ENCODE measurements around the gene PALD1. TPM values are rescaled to one million over a fixed set of nuclear protein-coding genes. Genes with fewer than 3 reads are reported as not detected.

PALD1 gene
- total RNA-seq, 1 donor from 2014 or later: 6.9 TPM

DNA sequence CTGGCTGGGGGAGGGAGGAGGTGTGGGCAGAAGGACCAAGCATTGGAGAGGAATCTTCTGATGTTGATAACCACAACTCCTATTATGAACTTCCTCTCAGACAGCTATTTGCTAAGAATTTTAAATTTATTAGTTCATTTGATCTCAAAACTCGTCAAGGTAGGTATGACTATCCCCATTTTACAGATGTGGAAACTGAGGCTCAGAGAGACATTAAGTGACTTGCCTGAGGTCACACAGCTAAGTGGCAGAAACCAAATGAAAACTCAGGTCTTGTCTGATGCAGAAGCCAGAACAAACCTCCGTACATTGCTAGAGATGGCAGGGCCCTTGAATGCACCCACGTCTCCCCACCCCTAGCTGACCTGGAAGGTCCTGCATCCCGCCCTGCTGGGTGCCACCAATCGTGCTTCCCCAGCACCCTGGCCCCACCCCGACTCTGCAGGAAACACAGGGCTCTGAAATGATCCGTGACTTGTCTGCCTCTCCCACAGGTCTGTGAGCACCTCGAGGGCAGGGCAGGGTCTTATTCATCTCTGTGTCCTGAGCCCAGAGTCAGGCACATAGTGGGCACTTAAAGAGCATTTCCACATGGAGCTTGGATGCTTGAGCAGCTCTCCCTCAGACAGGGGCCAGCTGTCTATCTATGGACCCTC is 5.6 kb upstream of the PALD1 start:
- no peak overlapping the region for H3K27ac ChIP-seq
- intact Hi-C loops (cut with DNase I): no loop called here
- H3K27me3 ChIP-seq: no peaks in the 10 kb centered on the region
- TF ChIP-seq, protein P1, sequence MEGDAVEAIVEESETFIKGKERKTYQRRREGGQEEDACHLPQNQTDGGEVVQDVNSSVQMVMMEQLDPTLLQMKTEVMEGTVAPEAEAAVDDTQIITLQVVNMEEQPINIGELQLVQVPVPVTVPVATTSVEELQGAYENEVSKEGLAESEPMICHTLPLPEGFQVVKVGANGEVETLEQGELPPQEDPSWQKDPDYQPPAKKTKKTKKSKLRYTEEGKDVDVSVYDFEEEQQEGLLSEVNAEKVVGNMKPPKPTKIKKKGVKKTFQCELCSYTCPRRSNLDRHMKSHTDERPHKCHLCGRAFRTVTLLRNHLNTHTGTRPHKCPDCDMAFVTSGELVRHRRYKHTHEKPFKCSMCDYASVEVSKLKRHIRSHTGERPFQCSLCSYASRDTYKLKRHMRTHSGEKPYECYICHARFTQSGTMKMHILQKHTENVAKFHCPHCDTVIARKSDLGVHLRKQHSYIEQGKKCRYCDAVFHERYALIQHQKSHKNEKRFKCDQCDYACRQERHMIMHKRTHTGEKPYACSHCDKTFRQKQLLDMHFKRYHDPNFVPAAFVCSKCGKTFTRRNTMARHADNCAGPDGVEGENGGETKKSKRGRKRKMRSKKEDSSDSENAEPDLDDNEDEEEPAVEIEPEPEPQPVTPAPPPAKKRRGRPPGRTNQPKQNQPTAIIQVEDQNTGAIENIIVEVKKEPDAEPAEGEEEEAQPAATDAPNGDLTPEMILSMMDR (IDR thresholded peaks at IDR 0.05): no peak
- TF ChIP-seq POLR2A (IDR thresholded peaks at IDR 0.05): no peak
- no peak for TF ChIP-seq POLR2AphosphoS5 (IDR thresholded peaks at IDR 0.05; ENCODE audit: insufficient read depth in 1 of 2, low read depth in 1 of 2)
- peaks cover 6% of the 10 kb centered on the region for H3K4me1 ChIP-seq
- H3K36me3 ChIP-seq: no peaks in the 10 kb centered on the region
- no peak overlapping the region for H3K4me3 ChIP-seq
- no peak for DNase-seq (ENCODE audit: extremely low spot score in 2 of 2)
- H3K9me3 ChIP-seq: no peaks in the 10 kb centered on the region

- no peak overlapping the region for H3K27ac ChIP-seq
- no peaks in the 10 kb centered on the region for H3K36me3 ChIP-seq
- no peaks in the 10 kb centered on the region for H3K9me3 ChIP-seq
- no peak overlapping the region for H3K4me3 ChIP-seq
- peaks cover 21% of the 10 kb centered on the region for H3K4me1 ChIP-seq
- H3K27me3 ChIP-seq: no peaks in the 10 kb centered on the region
- TF ChIP-seq POLR2AphosphoS5 (IDR thresholded peaks at IDR 0.05; ENCODE audit: insufficient read depth in 1 of 2, low read depth in 1 of 2) (no peak), POLR2A (IDR thresholded peaks at IDR 0.05) (no peak)
- TF ChIP-seq, protein P1 (IDR thresholded peaks at IDR 0.05): no peak
- intact Hi-C loops (cut with DNase I): no loop called here
- DNase-seq (ENCODE audit: extremely low spot score in 2 of 2): no peak
Observed at GRCh38 chr10:70474780-70475179, 3.8 kb upstream of the PALD1 start.

DNA sequence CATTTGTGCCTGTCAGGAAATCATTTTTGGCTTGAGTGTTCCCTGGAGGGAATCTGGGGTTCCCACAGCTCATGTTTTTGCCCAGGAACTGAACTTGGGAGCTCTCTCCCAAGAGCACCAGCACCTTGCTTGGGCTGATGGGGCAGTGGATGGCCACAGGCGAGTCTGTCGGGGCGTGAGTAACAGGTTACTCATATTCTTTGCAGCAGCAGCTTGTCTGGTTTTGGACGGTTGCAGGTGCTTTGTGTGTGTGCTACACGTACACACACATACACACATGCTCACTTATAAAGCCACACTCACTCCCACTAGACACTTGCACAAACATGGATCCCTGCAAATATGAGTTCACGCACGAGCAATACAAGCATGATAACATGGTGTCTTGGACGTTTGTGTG is 2.9 kb upstream of the PALD1 start:
- Histone ChIP-seq H3K27ac (no peak overlapping the region), H3K4me1 (peaks cover 21% of the 10 kb centered on the region)
- TF ChIP-seq POLR2AphosphoS5 (IDR thresholded peaks at IDR 0.05; ENCODE audit: insufficient read depth in 1 of 2, low read depth in 1 of 2) (no peak), POLR2A (IDR thresholded peaks at IDR 0.05) (no peak)
- TF ChIP-seq, protein P1 (IDR thresholded peaks at IDR 0.05): no peak

GRCh38 chr10:70476249-70477035 is 2.1 kb upstream of the PALD1 start:
- Histone ChIP-seq H3K27ac (no peak overlapping the region), H3K27me3 (no peaks in the 10 kb centered on the region), H3K4me1 (peaks cover 21% of the 10 kb centered on the region), H3K36me3 (no peaks in the 10 kb centered on the region), H3K4me3 (no peak overlapping the region), H3K9me3 (no peaks in the 10 kb centered on the region)
- intact Hi-C loops (cut with DNase I): no loop called here
- DNase-seq (ENCODE audit: extremely low spot score in 2 of 2): no peak
- TF ChIP-seq, protein P1 (IDR thresholded peaks at IDR 0.05): no peak
- TF ChIP-seq POLR2A (IDR thresholded peaks at IDR 0.05) (no peak), POLR2AphosphoS5 (IDR thresholded peaks at IDR 0.05; ENCODE audit: insufficient read depth in 1 of 2, low read depth in 1 of 2) (no peak)

More for the DNA sequence above, 2.9 kb upstream of the PALD1 start:
- no peak for DNase-seq (ENCODE audit: extremely low spot score in 2 of 2)
- Histone ChIP-seq H3K27me3 (no peaks in the 10 kb centered on the region), H3K36me3 (no peaks in the 10 kb centered on the region), H3K9me3 (no peaks in the 10 kb centered on the region), H3K4me3 (no peak overlapping the region)
- intact Hi-C loops (cut with DNase I): no loop called here
